Right renal cortex interstitium (tissue), 3 donors: ENCODE results near the gene BCL2L15. TPM values are rescaled to one million over a fixed set of nuclear protein-coding genes. Genes with fewer than 3 reads are reported as not detected.

ENCODE experiments used
- DNase-seq, 3 donors: peaks; one replicate each; pipeline ENCODE4 v3.0.0-alpha.2; 2013; ENCODE audit warnings: low read depth in 3 of 3, low spot score in 2 of 3
- polyA plus RNA-seq, 3 donors: library from polyadenylated mRNA; unstranded; fragments of 120-200 nt; gene quantifications; one replicate each; pipeline ENCODE4 v1.2.1, GENCODE V29; 2013; ENCODE audit not compliant: insufficient read length in 3 of 3

BCL2L15 gene
- polyA plus RNA-seq, result 1 to 10 TPM in 1 of 3 donors, under 1 TPM in 2; 0.50 to 1.1 (median 0.65) TPM

GRCh38 chr1:113887402-113888175, at the start of gene BCL2L15:
Gene BCL2L15, minus strand, starts transcription at chr1:113887581. Its CDS starts 206 bp downstream, at chr1:113887375.
- no peak for DNase-seq

GRCh38 chr1:113937146-113937545, 49.8 kb upstream of the BCL2L15 start:
- DNase-seq, result no peak

- no peak for DNase-seq
These were observed 48.6 kb upstream of the BCL2L15 start for GRCh38 chr1:113935970-113936369.

GRCh38 chr1:113935176-113935575, 47.8 kb upstream of the BCL2L15 start:
- DNase-seq, result no peak

- DNase-seq, result no peak
These were observed 47.2 kb upstream of the BCL2L15 start for GRCh38 chr1:113934511-113935055.

GRCh38 chr1:113934006-113934405, 46.6 kb upstream of the BCL2L15 start:
- DNase-seq, result no peak

GRCh38 chr1:113931451-113931851, 44.1 kb upstream of the BCL2L15 start:
- no peak for DNase-seq

GRCh38 chr1:113930499-113931161, 43.2 kb upstream of the BCL2L15 start:
- DNase-seq, result peak; percentile 34 to 47 (median 45)

- peak in 2 of 3 donors; percentile 29 to 33 for DNase-seq
These were observed 42.5 kb upstream of the BCL2L15 start for GRCh38 chr1:113929750-113930498.

GRCh38 chr1:113928941-113929749, 41.8 kb upstream of the BCL2L15 start, which contains the start of gene HIPK1:
Gene HIPK1, plus strand, starts transcription at chr1:113929324.
- DNase-seq, result peak; percentile 88 to 92 (median 92)

- no peak for DNase-seq
These were observed 41.0 kb upstream of the BCL2L15 start for GRCh38 chr1:113928187-113928930.

GRCh38 chr1:113924473-113924872, 37.1 kb upstream of the BCL2L15 start:
- no peak for DNase-seq

GRCh38 chr1:113922957-113923356, 35.6 kb upstream of the BCL2L15 start:
- no peak for DNase-seq

- no peak for DNase-seq
These were observed 30.9 kb upstream of the BCL2L15 start for GRCh38 chr1:113918243-113918642.

GRCh38 chr1:113917400-113918082, 30.2 kb upstream of the BCL2L15 start:
- no peak for DNase-seq

- no peak for DNase-seq
These were observed 29.6 kb upstream of the BCL2L15 start for GRCh38 chr1:113916974-113917373.

GRCh38 chr1:113913887-113914664, 26.7 kb upstream of the BCL2L15 start:
- DNase-seq, result no peak

- no peak for DNase-seq
These were observed 25.9 kb upstream of the BCL2L15 start for GRCh38 chr1:113913312-113913668.
